Muscle of back (tissue), 11 donors: ENCODE data around the gene LRRC4C. TPM values are rescaled to one million over a fixed set of nuclear protein-coding genes. Genes with fewer than 3 reads are reported as not detected.
A peak's percentile ranks its signal among the peaks of the same experiment; 100 is the strongest.

ENCODE experiments used
- DNase-seq, 3 donors: peaks; one replicate each; pipeline versions ENCODE4 v3.0.0 to v3.0.0-alpha.2; 2013
- polyA plus RNA-seq, 10 donors: library from polyadenylated mRNA; unstranded; fragments of 120-200 nt; gene quantifications; one replicate each; pipeline ENCODE4 v1.2.1, GENCODE V29; 2013; ENCODE audit not compliant: insufficient read length in 10 of 10

LRRC4C gene
- polyA plus RNA-seq, 10 donors: 1.8 to 5.4 (median 3.4) TPM

- peak in 2 of 3 donors; percentile 3 to 27 for DNase-seq
These were observed 951.1 kb downstream of the LRRC4C start for GRCh38 chr11:40508303-40508702.

DNA sequence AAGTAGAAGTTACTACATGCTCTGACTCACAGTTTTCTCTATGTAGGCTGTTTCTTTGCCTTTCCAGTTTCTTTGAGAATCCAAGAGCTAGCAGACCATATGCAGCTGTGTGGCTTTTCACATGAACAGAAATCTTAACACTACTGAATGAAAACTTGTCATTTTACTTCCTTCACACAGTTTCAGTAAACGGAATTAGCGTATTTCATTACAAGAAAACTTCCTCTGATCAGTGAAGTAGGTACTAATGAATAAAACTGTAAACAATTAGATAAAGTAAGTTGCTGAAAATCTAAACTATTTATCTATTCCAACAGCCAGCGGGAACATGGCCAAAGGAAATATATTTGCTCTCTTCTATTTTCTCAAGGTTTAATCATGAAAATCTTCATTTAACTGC lies 953.2 kb downstream of the LRRC4C start:
- no peak for DNase-seq

DNA sequence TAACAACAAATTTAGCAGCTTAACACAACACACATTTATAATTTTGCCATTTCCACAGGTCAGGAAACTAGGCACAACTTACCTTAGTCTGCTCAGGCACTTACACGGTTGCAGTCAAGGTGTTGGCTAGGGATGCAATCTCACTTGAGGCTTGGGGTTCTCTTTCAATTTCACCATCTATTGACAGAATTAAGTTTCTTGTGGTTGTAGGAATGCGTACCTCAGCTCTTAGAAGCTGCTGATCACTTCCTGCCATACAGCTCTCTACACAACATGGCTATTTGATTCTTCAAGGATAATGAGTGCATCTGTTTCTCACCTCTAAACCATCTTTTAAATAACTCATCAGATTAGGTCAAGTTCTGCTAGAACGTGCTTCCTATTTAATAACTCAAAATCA lies 968.1 kb downstream of the LRRC4C start:
- no peak for DNase-seq

GRCh38 chr11:40467771-40468170 lies 991.7 kb downstream of the LRRC4C start:
- DNase-seq: no peak

DNA sequence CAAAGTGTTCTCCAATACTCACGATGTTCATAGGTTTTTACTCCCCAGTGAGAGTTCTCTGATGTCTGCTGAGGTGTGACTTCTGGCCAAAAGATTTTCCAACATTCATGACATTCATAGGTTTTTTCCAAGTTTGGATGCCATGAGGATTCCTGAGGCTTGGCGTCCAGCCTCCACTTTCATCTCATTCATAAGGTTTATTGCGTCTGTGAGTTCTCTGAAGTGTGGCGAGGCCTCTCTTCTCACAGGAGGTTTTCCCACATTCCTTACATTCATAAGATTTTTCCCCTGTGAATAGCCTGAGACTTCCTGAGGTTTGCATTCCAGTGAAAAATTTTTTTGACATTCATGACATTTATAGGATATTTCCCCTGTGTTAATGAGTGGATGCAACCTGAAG lies 1014.1 kb downstream of the LRRC4C start:
- peak in 1 of 3 donors; percentile 13 for DNase-seq

DNA sequence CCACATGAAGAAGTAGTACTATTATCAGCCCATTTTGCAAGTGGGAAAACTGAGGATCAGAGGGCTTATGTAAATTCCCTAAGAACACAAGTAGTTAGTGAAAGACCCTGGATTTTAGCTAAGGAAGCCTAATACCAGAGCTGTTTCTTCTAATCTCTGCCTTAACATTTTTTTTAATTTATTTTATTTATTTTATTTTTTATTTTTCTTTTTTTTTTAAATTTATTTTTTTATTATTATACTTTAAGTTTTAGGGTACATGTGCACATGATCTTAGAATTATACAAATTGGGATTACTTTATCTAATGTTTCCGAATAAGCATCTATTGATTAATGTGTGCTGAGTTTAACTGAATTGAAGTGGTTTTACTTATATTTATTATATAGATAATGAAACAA lies 1015.3 kb downstream of the LRRC4C start:
- no peak for DNase-seq

- DNase-seq: no peak
These were observed 1024.1 kb downstream of the LRRC4C start for GRCh38 chr11:40435344-40435743.

DNA sequence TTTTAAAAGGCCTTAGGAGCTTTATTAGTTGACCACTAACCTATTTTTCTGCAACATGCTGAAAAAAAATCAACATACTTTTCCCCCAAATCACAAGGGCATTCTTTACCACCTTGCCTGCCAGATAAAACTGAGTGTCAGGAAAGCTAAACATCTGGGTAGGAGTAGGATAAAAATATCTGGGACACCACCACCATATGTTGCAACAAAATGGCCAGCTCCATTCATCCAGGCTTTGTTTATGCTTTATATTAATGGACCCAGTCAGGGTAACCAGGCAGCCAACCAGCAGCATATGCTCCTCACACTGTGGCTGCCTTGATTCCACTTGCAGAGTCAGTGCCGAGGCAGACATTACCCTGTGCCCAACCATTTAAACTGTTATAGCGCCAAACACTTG lies 1024.5 kb downstream of the LRRC4C start:
- no peak for DNase-seq

DNA sequence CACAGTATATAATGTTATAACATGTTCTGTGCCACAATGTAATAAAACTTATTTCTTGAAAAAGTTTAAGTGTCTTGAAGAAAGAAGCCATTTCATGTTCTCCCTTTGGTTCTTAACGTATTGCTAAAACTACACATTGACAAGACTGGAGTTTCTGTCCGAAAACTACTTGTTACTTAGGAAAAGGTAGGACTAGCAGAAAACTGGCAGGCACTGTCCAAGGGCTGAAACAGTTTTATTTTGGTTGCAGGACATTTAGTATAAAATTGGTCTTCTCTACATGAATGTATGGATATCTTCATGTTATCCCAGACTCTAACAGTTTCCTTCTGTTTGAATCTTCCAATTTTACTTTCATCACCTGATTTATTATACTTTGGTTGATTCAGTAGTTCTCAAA lies 1027.1 kb downstream of the LRRC4C start:
- no peak for DNase-seq

DNA sequence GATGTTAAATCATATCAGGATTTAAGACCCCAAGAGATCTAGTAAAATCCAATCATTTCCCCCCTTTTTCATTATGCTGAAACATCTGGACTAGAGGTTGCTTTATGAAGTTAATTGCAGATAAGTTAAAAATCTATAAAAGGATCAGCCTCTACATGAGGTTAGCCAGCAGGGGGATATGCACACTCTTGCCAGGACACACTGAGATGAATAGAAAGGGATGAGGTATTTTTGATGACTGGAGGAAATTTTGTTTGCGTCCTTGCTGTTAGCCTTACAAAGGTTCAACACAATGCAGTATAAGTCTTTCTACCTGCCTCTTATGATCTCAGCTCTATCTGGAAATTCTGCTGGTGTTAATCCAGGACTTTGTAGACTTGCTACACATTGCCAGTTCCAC lies 1034.3 kb downstream of the LRRC4C start:
- no peak for DNase-seq

DNA sequence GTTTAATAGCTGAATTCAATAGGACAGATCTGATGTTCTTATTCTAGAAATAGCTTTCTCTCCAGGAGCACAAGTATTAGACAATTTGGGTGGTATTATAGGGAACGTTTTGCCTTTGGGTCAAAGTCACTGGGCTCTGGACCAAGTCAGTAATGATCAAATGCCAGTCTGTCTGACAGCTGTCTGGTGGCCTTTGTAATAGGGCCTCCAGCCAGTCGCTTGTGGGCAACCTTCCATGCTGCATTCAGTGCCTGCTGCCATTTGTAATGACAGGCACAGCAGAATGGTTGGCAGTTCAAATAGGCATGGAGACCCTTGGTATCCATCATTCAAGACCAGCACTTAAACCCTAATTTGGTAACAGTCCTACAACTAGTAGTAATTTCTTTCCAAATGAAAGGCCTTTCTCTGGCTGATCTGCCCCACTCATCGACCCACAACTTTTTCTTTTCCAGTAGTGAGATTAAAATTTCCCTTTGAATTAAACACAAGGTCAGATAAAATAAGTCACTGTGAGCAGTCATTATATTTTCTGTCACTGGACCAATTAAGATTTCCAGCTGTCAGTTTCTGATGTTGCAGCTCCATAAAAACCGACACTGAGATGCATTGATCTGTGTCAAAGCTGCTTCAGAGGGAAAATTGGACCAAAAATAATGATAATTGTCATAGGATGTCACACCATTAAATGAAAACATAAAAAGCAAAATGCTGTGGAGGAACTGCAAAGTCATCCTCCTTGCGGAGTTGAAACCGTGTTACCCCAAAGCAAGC lies 1038.1 kb downstream of the LRRC4C start:
- no peak for DNase-seq

GRCh38 chr11:40417627-40418026 lies 1041.8 kb downstream of the LRRC4C start:
- DNase-seq: no peak

- no peak for DNase-seq
These were observed 1052.1 kb downstream of the LRRC4C start for GRCh38 chr11:40407355-40407754.

- no peak for DNase-seq
These were observed 1053.8 kb downstream of the LRRC4C start for GRCh38 chr11:40405614-40406013.

- DNase-seq: no peak
These were observed 1056.1 kb downstream of the LRRC4C start for GRCh38 chr11:40403321-40403720.

GRCh38 chr11:40401132-40401853 lies 1058.2 kb downstream of the LRRC4C start:
- DNase-seq: no peak

DNA sequence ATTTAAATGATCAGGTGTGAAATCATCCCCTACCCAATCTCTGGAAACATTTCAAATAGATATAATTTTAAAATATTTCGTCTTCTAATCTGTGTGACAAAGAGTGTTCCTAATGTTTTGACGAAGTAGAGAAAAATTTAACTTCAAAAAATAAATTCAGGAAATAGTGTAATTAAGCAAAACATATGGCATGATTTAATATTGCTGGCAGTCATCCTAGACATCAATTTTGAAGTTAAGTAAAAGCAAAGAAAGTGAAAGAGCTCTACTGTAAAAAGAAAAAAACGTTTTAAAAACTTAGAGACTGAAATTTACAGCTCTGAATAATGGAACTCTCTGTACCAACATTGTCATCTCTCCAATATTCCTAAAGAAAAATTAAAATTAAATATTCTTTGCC lies 1062.3 kb downstream of the LRRC4C start:
- DNase-seq: peak in 1 of 3 donors; percentile 11

DNA sequence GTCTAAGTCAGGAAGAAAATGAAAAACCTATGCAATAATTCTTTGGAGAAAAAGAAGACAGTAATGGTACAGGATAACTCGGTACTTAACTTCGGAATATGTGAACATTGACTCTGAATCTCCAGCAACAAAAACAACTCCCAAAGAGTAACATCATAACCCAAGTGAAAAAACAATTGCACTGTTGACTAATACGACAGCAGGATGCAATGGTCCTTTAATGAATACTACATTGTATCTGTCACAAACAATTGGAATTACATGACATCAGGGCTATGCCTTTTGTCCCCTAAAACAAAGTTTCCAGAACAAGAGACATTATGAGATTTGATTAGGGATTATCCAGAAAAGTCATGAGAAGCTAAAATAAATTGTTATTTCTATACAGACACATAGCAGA lies 1065.9 kb downstream of the LRRC4C start:
- no peak for DNase-seq

GRCh38 chr11:40391679-40392078 lies 1067.8 kb downstream of the LRRC4C start:
- no peak for DNase-seq

DNA sequence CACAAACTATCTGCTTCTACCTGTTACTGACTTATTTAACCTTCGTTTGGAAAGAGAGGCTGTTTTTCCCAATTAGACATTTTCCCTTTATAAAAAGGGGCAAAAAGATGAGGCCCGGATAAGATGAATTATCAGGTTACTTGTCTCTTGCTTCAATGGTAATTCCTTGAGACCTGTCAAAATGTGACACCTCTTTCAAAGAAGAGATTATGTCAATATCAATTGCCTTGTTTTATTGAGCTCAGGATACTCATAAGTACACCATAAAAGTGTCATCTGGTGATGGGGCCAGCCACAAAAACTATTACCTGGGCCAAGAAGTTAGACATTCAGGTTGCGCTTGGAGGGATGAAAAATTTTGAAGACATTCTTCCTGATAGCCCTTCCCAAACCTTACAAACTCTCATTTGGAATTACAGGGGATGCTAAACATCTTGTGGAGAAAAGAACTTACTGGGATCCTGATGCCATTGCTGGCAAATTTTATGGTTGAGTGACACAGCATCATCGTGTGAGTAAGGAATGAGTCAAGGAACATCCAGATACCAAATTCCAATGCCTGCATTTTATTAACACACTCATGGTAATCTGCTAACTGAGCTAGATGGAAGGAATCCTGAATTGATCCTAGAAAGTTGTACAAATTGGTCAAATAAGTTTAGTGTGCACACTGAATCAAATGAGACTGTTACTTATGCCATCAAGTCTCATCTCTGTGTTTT lies 1071.2 kb downstream of the LRRC4C start:
- DNase-seq: peak in 1 of 3 donors; percentile 42

GRCh38 chr11:40387240-40387980 lies 1072.0 kb downstream of the LRRC4C start:
- no peak for DNase-seq

GRCh38 chr11:40384991-40385390 lies 1074.5 kb downstream of the LRRC4C start:
- DNase-seq: no peak
